ENCODE measurements around the gene RPUSD4. TPM values are rescaled to one million over a fixed set of nuclear protein-coding genes. Genes with fewer than 3 reads are reported as not detected.

RPUSD4 gene
- total and polyA plus RNA-seq, 2 experiments from 2014 or later = 20.8 to 60.8 TPM

- TF ChIP-seq, protein P1, sequence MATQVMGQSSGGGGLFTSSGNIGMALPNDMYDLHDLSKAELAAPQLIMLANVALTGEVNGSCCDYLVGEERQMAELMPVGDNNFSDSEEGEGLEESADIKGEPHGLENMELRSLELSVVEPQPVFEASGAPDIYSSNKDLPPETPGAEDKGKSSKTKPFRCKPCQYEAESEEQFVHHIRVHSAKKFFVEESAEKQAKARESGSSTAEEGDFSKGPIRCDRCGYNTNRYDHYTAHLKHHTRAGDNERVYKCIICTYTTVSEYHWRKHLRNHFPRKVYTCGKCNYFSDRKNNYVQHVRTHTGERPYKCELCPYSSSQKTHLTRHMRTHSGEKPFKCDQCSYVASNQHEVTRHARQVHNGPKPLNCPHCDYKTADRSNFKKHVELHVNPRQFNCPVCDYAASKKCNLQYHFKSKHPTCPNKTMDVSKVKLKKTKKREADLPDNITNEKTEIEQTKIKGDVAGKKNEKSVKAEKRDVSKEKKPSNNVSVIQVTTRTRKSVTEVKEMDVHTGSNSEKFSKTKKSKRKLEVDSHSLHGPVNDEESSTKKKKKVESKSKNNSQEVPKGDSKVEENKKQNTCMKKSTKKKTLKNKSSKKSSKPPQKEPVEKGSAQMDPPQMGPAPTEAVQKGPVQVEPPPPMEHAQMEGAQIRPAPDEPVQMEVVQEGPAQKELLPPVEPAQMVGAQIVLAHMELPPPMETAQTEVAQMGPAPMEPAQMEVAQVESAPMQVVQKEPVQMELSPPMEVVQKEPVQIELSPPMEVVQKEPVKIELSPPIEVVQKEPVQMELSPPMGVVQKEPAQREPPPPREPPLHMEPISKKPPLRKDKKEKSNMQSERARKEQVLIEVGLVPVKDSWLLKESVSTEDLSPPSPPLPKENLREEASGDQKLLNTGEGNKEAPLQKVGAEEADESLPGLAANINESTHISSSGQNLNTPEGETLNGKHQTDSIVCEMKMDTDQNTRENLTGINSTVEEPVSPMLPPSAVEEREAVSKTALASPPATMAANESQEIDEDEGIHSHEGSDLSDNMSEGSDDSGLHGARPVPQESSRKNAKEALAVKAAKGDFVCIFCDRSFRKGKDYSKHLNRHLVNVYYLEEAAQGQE (IDR thresholded peaks at IDR 0.05; ENCODE audit: unreplicated experiment) = no peak
- TF ChIP-seq EZH2phosphoT487 (IDR thresholded peaks at IDR 0.05; ENCODE audit: unreplicated experiment) (no peak), EZH2 (IDR thresholded peaks at IDR 0.05; ENCODE audit: low read depth, unreplicated experiment) (no peak), POLR2AphosphoS5 (IDR thresholded peaks at IDR 0.05; ENCODE audit: low read depth) (no peak), ZNF331 (CRISPR knock-in tag; IDR thresholded peaks at IDR 0.05; ENCODE audit: low read depth) (no peak), STAT1 (IDR thresholded peaks at IDR 0.05; ENCODE audit: unreplicated experiment) (no peak), ZNF114 (CRISPR knock-in tag; IDR thresholded peaks at IDR 0.05) (no peak), JUNB (IDR thresholded peaks at IDR 0.05; ENCODE audit: unreplicated experiment) (no peak)
- TF ChIP-seq, protein P2, sequence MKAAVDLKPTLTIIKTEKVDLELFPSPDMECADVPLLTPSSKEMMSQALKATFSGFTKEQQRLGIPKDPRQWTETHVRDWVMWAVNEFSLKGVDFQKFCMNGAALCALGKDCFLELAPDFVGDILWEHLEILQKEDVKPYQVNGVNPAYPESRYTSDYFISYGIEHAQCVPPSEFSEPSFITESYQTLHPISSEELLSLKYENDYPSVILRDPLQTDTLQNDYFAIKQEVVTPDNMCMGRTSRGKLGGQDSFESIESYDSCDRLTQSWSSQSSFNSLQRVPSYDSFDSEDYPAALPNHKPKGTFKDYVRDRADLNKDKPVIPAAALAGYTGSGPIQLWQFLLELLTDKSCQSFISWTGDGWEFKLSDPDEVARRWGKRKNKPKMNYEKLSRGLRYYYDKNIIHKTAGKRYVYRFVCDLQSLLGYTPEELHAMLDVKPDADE (IDR thresholded peaks at IDR 0.05) = no peak
- TF ChIP-seq, protein P3, sequence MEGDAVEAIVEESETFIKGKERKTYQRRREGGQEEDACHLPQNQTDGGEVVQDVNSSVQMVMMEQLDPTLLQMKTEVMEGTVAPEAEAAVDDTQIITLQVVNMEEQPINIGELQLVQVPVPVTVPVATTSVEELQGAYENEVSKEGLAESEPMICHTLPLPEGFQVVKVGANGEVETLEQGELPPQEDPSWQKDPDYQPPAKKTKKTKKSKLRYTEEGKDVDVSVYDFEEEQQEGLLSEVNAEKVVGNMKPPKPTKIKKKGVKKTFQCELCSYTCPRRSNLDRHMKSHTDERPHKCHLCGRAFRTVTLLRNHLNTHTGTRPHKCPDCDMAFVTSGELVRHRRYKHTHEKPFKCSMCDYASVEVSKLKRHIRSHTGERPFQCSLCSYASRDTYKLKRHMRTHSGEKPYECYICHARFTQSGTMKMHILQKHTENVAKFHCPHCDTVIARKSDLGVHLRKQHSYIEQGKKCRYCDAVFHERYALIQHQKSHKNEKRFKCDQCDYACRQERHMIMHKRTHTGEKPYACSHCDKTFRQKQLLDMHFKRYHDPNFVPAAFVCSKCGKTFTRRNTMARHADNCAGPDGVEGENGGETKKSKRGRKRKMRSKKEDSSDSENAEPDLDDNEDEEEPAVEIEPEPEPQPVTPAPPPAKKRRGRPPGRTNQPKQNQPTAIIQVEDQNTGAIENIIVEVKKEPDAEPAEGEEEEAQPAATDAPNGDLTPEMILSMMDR (conservative IDR thresholded peaks at IDR 0.05; ENCODE audit: low read depth in 2 of 2) = no peak
These were observed 725 bp upstream of the RPUSD4 start (continued) for GRCh38 chr11:126212089-126212660.

- Mint-ChIP-seq H3K4me1 (peaks cover 16% of the 10 kb centered on the region), H3K27ac (peak overlapping the region; percentile 99), H3K36me3 (ENCODE audit: low read depth) (peaks cover 39% of the 10 kb centered on the region), H3K27me3 (ENCODE audit: insufficient read depth, low read depth, poor library complexity) (peaks cover 8% of the 10 kb centered on the region), H3K9me3 (peaks cover 2% of the 10 kb centered on the region; the same call in 1 of the 3 replicates), H3K4me3 (peak overlapping the region; percentile 98)
- H3K4me1 ChIP-seq (ENCODE audit: insufficient read depth) = peaks cover 19% of the 10 kb centered on the region
- no peaks in the 10 kb centered on the region for H3K27me3 ChIP-seq (ENCODE audit: insufficient read depth)
- no peak for DNase-seq (ENCODE audit: low spot score)
- peaks cover 61% of the 10 kb centered on the region for H3K79me2 ChIP-seq (replicated peaks; ENCODE audit: insufficient read depth)
- H3K9me2 ChIP-seq (ENCODE audit: insufficient read depth) = no peaks in the 10 kb centered on the region
- peaks cover 35% of the 10 kb centered on the region for H4K20me1 ChIP-seq (replicated peaks; ENCODE audit: insufficient read depth)
- H3K27ac ChIP-seq (ENCODE audit: low read depth) = peak overlapping the region; percentile 98
- H3F3A ChIP-seq (replicated peaks; ENCODE audit: low read depth) = no peaks in the 10 kb centered on the region; the same call in none of the 2 replicates
- peak overlapping the region; percentile 82 for H3K4me3 ChIP-seq
- peak overlapping the region; percentile 87 for H2AFZ ChIP-seq
- peak overlapping the region; percentile 79 for H3K4me2 ChIP-seq
- ATAC-seq = no peak
- H3K36me3 ChIP-seq (ENCODE audit: insufficient read depth) = peaks cover 37% of the 10 kb centered on the region
- TF ChIP-seq, protein P4, sequence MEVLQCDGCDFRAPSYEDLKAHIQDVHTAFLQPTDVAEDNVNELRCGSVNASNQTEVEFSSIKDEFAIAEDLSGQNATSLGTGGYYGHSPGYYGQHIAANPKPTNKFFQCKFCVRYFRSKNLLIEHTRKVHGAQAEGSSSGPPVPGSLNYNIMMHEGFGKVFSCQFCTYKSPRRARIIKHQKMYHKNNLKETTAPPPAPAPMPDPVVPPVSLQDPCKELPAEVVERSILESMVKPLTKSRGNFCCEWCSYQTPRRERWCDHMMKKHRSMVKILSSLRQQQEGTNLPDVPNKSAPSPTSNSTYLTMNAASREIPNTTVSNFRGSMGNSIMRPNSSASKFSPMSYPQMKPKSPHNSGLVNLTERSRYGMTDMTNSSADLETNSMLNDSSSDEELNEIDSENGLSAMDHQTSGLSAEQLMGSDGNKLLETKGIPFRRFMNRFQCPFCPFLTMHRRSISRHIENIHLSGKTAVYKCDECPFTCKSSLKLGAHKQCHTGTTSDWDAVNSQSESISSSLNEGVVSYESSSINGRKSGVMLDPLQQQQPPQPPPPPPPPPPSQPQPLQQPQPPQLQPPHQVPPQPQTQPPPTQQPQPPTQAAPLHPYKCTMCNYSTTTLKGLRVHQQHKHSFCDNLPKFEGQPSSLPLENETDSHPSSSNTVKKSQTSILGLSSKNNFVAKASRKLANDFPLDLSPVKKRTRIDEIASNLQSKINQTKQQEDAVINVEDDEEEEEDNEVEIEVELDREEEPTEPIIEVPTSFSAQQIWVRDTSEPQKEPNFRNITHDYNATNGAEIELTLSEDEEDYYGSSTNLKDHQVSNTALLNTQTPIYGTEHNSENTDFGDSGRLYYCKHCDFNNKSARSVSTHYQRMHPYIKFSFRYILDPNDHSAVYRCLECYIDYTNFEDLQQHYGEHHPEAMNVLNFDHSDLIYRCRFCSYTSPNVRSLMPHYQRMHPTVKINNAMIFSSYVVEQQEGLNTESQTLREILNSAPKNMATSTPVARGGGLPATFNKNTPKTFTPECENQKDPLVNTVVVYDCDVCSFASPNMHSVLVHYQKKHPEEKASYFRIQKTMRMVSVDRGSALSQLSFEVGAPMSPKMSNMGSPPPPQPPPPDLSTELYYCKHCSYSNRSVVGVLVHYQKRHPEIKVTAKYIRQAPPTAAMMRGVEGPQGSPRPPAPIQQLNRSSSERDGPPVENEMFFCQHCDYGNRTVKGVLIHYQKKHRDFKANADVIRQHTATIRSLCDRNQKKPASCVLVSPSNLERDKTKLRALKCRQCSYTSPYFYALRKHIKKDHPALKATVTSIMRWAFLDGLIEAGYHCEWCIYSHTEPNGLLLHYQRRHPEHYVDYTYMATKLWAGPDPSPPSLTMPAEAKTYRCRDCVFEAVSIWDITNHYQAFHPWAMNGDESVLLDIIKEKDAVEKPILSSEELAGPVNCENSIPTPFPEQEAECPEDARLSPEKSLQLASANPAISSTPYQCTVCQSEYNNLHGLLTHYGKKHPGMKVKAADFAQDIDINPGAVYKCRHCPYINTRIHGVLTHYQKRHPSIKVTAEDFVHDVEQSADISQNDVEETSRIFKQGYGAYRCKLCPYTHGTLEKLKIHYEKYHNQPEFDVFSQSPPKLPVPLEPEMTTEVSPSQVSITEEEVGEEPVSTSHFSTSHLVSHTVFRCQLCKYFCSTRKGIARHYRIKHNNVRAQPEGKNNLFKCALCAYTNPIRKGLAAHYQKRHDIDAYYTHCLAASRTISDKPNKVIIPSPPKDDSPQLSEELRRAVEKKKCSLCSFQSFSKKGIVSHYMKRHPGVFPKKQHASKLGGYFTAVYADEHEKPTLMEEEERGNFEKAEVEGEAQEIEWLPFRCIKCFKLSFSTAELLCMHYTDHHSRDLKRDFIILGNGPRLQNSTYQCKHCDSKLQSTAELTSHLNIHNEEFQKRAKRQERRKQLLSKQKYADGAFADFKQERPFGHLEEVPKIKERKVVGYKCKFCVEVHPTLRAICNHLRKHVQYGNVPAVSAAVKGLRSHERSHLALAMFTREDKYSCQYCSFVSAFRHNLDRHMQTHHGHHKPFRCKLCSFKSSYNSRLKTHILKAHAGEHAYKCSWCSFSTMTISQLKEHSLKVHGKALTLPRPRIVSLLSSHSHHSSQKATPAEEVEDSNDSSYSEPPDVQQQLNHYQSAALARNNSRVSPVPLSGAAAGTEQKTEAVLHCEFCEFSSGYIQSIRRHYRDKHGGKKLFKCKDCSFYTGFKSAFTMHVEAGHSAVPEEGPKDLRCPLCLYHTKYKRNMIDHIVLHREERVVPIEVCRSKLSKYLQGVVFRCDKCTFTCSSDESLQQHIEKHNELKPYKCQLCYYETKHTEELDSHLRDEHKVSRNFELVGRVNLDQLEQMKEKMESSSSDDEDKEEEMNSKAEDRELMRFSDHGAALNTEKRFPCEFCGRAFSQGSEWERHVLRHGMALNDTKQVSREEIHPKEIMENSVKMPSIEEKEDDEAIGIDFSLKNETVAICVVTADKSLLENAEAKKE (CRISPR knock-in tag; IDR thresholded peaks at IDR 0.05) = no peak
These were observed 597 bp downstream of the RPUSD4 start for GRCh38 chr11:126210871-126211235.

Data from GM23338 (cell line).